ENCODE results near the gene CDH12. TPM values are rescaled to one million over a fixed set of nuclear protein-coding genes. Genes with fewer than 3 reads are reported as not detected.

Gene CDH12
- total and polyA plus RNA-seq, 10 of the 15 experiments (the other 5 are each of a cell fraction or from before 2014, with no cell fraction given) = 0.03 to 0.16 TPM; not detected in 8

- ChIA-PET CTCF (no interaction called here), SMC1A (ENCODE audit: uncharacterized antibody, unreplicated experiment) (no interaction called here), RAD21 (ENCODE audit: unreplicated experiment) (no interaction called here), POLR2A (no interaction called here)
- H3K9ac ChIP-seq (ENCODE audit: control insufficient read depth, insufficient read depth, low read length) = no peak overlapping the region
- no peak overlapping the region for H3K27ac ChIP-seq (ENCODE audit: control insufficient read depth, insufficient read depth)
- H2AFZ ChIP-seq (ENCODE audit: control insufficient read depth, low read depth, low read length) = no peak overlapping the region
- ATAC-seq (no peak), FAIRE-seq (no peak), DNase-seq (ENCODE audit: low read depth, low spot score) (no peak)
- intact Hi-C loops (cut with micrococcal nuclease; ENCODE audit: unreplicated experiment) (no loop called here), in situ Hi-C loops (cut with MboI) (no loop called here)
- H3K36me3 ChIP-seq (ENCODE audit: control insufficient read depth in 2 of 2, insufficient read depth in 2 of 2, low read length in 1 of 2) = no peaks in the 10 kb centered on the region
- H3K27me3 ChIP-seq (replicated peaks in 1 of 2; ENCODE audit: control insufficient read depth in 2 of 2, insufficient read depth in 2 of 2, low read length in 1 of 2) = no peaks in the 10 kb centered on the region
- H4K20me1 ChIP-seq (ENCODE audit: control insufficient read depth, insufficient read depth) = no peaks in the 10 kb centered on the region
- TF ChIP-seq CUX1 (IDR thresholded peaks at IDR 0.05; ENCODE audit: insufficient replicate concordance, low read depth, low read length) (no peak), JUND (IDR thresholded peaks at IDR 0.05; ENCODE audit: low read depth, low read length) (no peak)
- no peak overlapping the region for H3K4me3 ChIP-seq
- WGBS (ENCODE audit: insufficient coverage, insufficient replicate concordance, low lambda C conversion rate, missing lambda C conversion rate) = 0% methylated on average over 1 of the region's 1 CpG
- no TSS peak for BruUV-seq (replicated peaks)
- H3K4me1 ChIP-seq (ENCODE audit: control insufficient read depth, insufficient read depth, low read length) = no peaks in the 10 kb centered on the region
- H3K9me3 ChIP-seq (replicated peaks; ENCODE audit: control insufficient read depth, insufficient read depth, low read length) = no peaks in the 10 kb centered on the region
- no peak overlapping the region for H3K4me2 ChIP-seq (ENCODE audit: control insufficient read depth, insufficient read depth)
- no peaks in the 10 kb centered on the region for H3K79me2 ChIP-seq (ENCODE audit: control insufficient read depth, insufficient read depth, low read length)
Measured at GRCh38 chr5:22372826-22373660, 480.1 kb downstream of the CDH12 start.

All from GM12878 (cell line).